Measurements from ENCODE around the gene PTCD3.

PTCD3 gene

DNA sequence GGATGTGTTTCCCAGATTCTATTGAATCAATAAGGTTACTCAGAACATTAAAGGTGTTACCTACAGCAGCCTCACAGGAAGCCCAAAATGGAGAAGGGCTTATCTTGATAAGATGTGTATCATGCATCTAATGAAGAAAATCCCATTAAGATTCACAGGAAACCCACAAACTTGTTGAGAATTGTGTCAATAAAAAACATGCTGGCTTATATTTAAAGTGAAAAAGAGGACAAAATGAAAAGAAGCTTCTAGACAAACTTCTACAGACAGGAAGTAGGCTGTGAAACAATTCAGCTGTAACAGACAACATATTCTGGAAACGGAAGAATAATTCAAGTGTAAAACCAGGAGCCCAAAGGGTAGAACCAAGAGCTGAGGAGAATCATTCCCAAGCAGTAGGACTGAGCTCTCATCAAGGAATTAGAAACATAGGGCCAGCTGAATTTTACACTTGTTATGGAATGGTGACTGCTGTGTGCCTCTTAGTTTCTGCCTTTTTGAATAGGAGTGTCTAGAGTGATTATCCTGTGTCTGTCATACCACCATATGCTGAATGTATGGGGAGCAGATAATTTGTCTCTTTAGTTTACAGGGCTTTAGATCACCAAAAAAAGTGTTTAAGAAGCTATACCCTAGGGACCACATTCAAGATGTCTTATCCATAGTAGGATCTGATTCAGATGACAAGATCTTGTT lies 79.6 kb downstream of the PTCD3 start:
- no peak overlapping the region for H3K4me3 ChIP-seq (ENCODE audit: low read length)
- no peak for DNase-seq (ENCODE audit: low read depth)
- TF ChIP-seq, protein P1, sequence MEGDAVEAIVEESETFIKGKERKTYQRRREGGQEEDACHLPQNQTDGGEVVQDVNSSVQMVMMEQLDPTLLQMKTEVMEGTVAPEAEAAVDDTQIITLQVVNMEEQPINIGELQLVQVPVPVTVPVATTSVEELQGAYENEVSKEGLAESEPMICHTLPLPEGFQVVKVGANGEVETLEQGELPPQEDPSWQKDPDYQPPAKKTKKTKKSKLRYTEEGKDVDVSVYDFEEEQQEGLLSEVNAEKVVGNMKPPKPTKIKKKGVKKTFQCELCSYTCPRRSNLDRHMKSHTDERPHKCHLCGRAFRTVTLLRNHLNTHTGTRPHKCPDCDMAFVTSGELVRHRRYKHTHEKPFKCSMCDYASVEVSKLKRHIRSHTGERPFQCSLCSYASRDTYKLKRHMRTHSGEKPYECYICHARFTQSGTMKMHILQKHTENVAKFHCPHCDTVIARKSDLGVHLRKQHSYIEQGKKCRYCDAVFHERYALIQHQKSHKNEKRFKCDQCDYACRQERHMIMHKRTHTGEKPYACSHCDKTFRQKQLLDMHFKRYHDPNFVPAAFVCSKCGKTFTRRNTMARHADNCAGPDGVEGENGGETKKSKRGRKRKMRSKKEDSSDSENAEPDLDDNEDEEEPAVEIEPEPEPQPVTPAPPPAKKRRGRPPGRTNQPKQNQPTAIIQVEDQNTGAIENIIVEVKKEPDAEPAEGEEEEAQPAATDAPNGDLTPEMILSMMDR (conservative IDR thresholded peaks at IDR 0.05; ENCODE audit: low read depth, low read length): no peak

DNA sequence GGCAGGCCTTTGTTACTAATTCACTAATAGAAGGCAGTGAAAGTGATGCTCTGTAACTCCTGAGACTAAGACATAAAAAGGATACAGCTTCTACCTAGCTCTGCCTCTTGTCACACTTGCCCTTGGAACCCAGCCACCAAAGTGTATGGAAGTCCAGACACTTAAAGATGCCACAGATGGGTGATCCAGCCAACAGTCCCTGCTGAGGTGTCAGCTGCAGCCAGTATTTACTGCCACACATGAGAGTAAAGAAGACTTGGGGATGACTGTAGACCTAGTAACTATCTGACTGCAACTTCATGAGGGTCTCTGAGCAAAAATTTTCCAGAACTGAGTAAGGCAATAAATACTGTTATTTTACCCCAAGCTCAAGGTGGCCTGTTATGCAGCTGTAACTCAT lies 80.4 kb downstream of the PTCD3 start:
- no peak overlapping the region for H3K4me3 ChIP-seq (ENCODE audit: low read length)
- TF ChIP-seq, protein P1 (conservative IDR thresholded peaks at IDR 0.05; ENCODE audit: low read depth, low read length): no peak
- DNase-seq (ENCODE audit: low read depth): no peak

DNA sequence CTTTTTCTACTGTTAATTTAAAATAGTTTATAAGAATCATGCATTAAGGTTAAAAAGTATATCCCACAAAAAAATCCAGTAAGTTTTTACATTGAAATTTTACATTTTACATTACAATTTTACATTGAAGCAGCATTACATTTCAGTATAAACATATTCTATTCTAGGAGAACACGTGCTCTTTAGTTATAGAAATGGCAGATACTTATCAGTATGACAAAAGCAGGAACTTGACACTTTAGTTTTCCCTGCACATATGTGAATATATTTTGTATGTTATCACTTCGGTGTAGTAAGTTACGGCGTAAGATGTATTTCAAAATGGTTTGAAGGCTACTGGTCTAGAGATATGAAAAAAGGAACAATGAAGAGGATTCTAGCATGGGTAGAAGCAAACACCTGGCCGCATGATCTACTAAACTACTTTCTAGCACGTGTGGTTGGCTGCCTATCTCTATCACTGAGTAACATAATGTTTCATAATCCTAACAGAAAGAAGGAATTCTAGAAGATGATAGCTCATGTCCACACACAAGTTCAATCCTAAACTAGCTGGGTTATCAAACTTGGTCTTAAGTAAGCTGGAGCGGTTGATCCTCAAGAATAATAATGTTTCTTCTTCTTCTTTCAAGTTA lies 83.9 kb downstream of the PTCD3 start:
- TF ChIP-seq, protein P1 (conservative IDR thresholded peaks at IDR 0.05; ENCODE audit: low read depth, low read length): no peak
- DNase-seq (ENCODE audit: low read depth): no peak

More for the DNA sequence above, 83.9 kb downstream of the PTCD3 start:
- no peak overlapping the region for H3K4me3 ChIP-seq (ENCODE audit: low read length)

All from retinal pigment epithelial cell (primary cell).